Measurements from ENCODE around the gene DAZAP1.
A peak's percentile ranks its signal among the peaks of the same experiment; 100 is the strongest.

DAZAP1 gene

DNA sequence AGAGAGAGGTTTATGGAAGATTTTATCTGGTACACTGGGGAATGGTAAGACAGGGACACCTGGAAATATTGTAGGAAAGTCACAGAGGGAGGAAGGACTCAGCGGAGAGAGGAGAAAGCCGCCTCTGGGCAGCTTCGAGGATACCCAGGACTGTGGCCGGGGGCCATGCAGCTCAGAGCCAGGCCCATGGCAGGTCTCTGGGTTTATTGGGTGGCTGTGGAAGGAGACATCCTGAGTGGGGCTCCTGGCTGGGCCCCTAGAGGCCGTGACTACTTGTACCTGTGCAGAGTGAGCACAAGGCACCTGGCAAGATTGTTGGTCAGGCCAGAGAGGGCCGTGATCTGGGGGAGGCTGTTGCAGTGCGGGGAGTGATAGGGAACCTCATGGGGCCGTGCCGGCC is 3.4 kb downstream of the DAZAP1 start:
- in situ Hi-C loops (cut with HindIII; ENCODE audit: low sequenced_read_pairs), result loop anchor here (5.0 kb wide), 2 partner anchors 88 to 128 kb away; no protein-coding TSS in a partner anchor
- TF ChIP-seq, protein P1, sequence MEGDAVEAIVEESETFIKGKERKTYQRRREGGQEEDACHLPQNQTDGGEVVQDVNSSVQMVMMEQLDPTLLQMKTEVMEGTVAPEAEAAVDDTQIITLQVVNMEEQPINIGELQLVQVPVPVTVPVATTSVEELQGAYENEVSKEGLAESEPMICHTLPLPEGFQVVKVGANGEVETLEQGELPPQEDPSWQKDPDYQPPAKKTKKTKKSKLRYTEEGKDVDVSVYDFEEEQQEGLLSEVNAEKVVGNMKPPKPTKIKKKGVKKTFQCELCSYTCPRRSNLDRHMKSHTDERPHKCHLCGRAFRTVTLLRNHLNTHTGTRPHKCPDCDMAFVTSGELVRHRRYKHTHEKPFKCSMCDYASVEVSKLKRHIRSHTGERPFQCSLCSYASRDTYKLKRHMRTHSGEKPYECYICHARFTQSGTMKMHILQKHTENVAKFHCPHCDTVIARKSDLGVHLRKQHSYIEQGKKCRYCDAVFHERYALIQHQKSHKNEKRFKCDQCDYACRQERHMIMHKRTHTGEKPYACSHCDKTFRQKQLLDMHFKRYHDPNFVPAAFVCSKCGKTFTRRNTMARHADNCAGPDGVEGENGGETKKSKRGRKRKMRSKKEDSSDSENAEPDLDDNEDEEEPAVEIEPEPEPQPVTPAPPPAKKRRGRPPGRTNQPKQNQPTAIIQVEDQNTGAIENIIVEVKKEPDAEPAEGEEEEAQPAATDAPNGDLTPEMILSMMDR (IDR thresholded peaks at IDR 0.05; ENCODE audit: low read depth, low read length, missing control alignments), result no peak
- no peak for DNase-seq (ENCODE audit: low read depth)
- H3K4me3 ChIP-seq (ENCODE audit: low read depth, low read length), result peak overlapping the region; percentile 14

- in situ Hi-C loops (cut with HindIII; ENCODE audit: low sequenced_read_pairs), result loop anchor here (5.0 kb wide), 2 partner anchors 89 to 129 kb away; no protein-coding TSS in a partner anchor
- TF ChIP-seq, protein P1 (IDR thresholded peaks at IDR 0.05; ENCODE audit: low read depth, low read length, missing control alignments), result no peak
- peak overlapping the region; percentile 14 for H3K4me3 ChIP-seq (ENCODE audit: low read depth, low read length)
- DNase-seq (ENCODE audit: low read depth), result no peak
Measured at GRCh38 chr19:1411255-1412191, 4.1 kb downstream of the DAZAP1 start.

DNA sequence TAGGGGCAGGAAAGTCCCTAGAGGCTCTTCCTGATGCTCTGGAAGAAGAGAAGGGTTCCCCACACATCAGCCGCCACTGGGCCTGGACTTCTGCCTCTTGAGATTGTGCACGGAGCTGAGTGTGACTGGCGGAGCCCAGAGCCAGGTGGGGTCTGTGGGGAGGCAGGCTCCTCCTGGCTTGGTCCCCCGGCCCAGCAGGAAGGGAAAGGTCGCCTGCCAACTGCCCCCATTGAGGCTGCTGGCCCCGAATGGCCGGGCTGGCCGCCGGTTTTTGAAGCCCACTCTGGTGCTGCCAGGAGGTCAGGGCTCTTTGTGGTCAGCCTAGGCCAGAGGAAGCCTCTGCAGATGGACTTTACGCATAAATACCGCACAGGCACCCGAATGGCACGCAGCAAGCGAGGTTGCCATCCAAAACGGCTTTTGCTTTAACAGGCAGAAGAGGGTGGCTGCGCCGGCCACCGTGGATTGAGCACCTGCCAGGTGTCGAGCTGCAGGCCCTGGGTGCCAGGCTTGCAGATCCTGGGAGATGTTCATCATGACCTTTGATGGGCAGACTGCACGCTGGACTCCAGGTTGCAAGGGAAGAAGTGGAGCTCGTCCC is 5.0 kb downstream of the DAZAP1 start:
- TF ChIP-seq, protein P1 (IDR thresholded peaks at IDR 0.05; ENCODE audit: low read depth, low read length, missing control alignments), result no peak
- in situ Hi-C loops (cut with HindIII; ENCODE audit: low sequenced_read_pairs), result loop anchor here (5.0 kb wide), 2 partner anchors 90 to 130 kb away; no protein-coding TSS in a partner anchor
- DNase-seq (ENCODE audit: low read depth), result no peak
- H3K4me3 ChIP-seq (ENCODE audit: low read depth, low read length), result no peak overlapping the region

- in situ Hi-C loops (cut with HindIII; ENCODE audit: low sequenced_read_pairs), result loop anchor here (5.0 kb wide), 2 partner anchors 91 to 131 kb away; no protein-coding TSS in a partner anchor
- TF ChIP-seq, protein P1 (IDR thresholded peaks at IDR 0.05; ENCODE audit: low read depth, low read length, missing control alignments), result no peak
- no peak for DNase-seq (ENCODE audit: low read depth)
- H3K4me3 ChIP-seq (ENCODE audit: low read depth, low read length), result no peak overlapping the region
Measured at GRCh38 chr19:1412995-1413800, 5.8 kb downstream of the DAZAP1 start.

- DNase-seq (ENCODE audit: low read depth), result no peak
- in situ Hi-C loops (cut with HindIII; ENCODE audit: low sequenced_read_pairs), result no loop called here
- TF ChIP-seq, protein P1 (IDR thresholded peaks at IDR 0.05; ENCODE audit: low read depth, low read length, missing control alignments), result no peak
- H3K4me3 ChIP-seq (ENCODE audit: low read depth, low read length), result no peak overlapping the region
Measured at GRCh38 chr19:1416014-1416841, 8.8 kb downstream of the DAZAP1 start.
